Measurements from ENCODE around the gene ZFP42.
"Not testable (repeated sequence)": the region's sequence is repeated elsewhere in the genome, so short reads cannot be mapped to it uniquely, and the experiment has no call there.

ZFP42 gene

GRCh38 chr4:188041721-188042120 is 46.1 kb downstream of the ZFP42 start:
- no peak for DNase-seq
- Histone ChIP-seq H3K9me3 (no peaks in the 10 kb centered on the region), H3K4me3 (ENCODE audit: low read depth, low read length) (no peak overlapping the region), H3K4me1 (no peaks in the 10 kb centered on the region), H3K36me3 (no peaks in the 10 kb centered on the region), H3K27me3 (no peaks in the 10 kb centered on the region)
- no peak for TF ChIP-seq CTCF (IDR thresholded peaks at IDR 0.05; ENCODE audit: low read depth, low read length)

- H3K27me3 ChIP-seq = no peaks in the 10 kb centered on the region
- H3K4me1 ChIP-seq = no peaks in the 10 kb centered on the region
- H3K9me3 ChIP-seq = no peaks in the 10 kb centered on the region
- no peak overlapping the region for H3K4me3 ChIP-seq (ENCODE audit: low read depth, low read length)
- DNase-seq = no peak
- H3K36me3 ChIP-seq = no peaks in the 10 kb centered on the region
- no peak for TF ChIP-seq CTCF (IDR thresholded peaks at IDR 0.05; ENCODE audit: low read depth, low read length)
These were observed 46.6 kb downstream of the ZFP42 start for GRCh38 chr4:188042191-188042590.

- no peaks in the 10 kb centered on the region for H3K36me3 ChIP-seq
- no peaks in the 10 kb centered on the region for H3K4me1 ChIP-seq
- H3K9me3 ChIP-seq = no peaks in the 10 kb centered on the region
- no peak for TF ChIP-seq CTCF (IDR thresholded peaks at IDR 0.05; ENCODE audit: low read depth, low read length)
- no peak overlapping the region for H3K4me3 ChIP-seq (ENCODE audit: low read depth, low read length)
- no peaks in the 10 kb centered on the region for H3K27me3 ChIP-seq
- DNase-seq = no peak
These were observed 47.6 kb downstream of the ZFP42 start for GRCh38 chr4:188043154-188043553.

- not testable (repeated sequence) for H3K9me3 ChIP-seq; H3K4me1 ChIP-seq; H3K27me3 ChIP-seq; DNase-seq; H3K36me3 ChIP-seq; H3K4me3 ChIP-seq (ENCODE audit: low read depth, low read length)
These were observed 49.9 kb downstream of the ZFP42 start for GRCh38 chr4:188045461-188045860.

- H3K4me3 ChIP-seq (ENCODE audit: low read depth, low read length) = no peak overlapping the region
- no peak for DNase-seq
- H3K27me3 ChIP-seq = no peaks in the 10 kb centered on the region
- H3K36me3 ChIP-seq = no peaks in the 10 kb centered on the region
- no peaks in the 10 kb centered on the region for H3K4me1 ChIP-seq
- no peaks in the 10 kb centered on the region for H3K9me3 ChIP-seq
- no peak for TF ChIP-seq CTCF (IDR thresholded peaks at IDR 0.05; ENCODE audit: low read depth, low read length)
These were observed 51.1 kb downstream of the ZFP42 start for GRCh38 chr4:188046657-188047056.

GRCh38 chr4:188053302-188053701 is 57.7 kb downstream of the ZFP42 start:
- DNase-seq = no peak
- no peak overlapping the region for H3K4me3 ChIP-seq (ENCODE audit: low read depth, low read length)
- H3K27me3 ChIP-seq = no peaks in the 10 kb centered on the region
- TF ChIP-seq CTCF (IDR thresholded peaks at IDR 0.05; ENCODE audit: low read depth, low read length) = no peak
- H3K9me3 ChIP-seq = no peaks in the 10 kb centered on the region
- no peaks in the 10 kb centered on the region for H3K36me3 ChIP-seq
- no peaks in the 10 kb centered on the region for H3K4me1 ChIP-seq

Data from BE2C (cell line).